Activated naive CD4-positive, alpha-beta T cell treated with anti-CD3 and anti-CD28 coated beads, Interleukin-2, amount 50 U/mL, for 16 hours (primary cell): ENCODE measurements around the gene FAM43B.

ENCODE experiments used
- DNase-seq: peaks from one replicate; pipeline ENCODE4 v3.0.0-alpha.2; 2020

The FAM43B gene

GRCh38 chr1:20552728-20553445 lies 514 bp downstream of the FAM43B start:
- no peak for DNase-seq

DNA sequence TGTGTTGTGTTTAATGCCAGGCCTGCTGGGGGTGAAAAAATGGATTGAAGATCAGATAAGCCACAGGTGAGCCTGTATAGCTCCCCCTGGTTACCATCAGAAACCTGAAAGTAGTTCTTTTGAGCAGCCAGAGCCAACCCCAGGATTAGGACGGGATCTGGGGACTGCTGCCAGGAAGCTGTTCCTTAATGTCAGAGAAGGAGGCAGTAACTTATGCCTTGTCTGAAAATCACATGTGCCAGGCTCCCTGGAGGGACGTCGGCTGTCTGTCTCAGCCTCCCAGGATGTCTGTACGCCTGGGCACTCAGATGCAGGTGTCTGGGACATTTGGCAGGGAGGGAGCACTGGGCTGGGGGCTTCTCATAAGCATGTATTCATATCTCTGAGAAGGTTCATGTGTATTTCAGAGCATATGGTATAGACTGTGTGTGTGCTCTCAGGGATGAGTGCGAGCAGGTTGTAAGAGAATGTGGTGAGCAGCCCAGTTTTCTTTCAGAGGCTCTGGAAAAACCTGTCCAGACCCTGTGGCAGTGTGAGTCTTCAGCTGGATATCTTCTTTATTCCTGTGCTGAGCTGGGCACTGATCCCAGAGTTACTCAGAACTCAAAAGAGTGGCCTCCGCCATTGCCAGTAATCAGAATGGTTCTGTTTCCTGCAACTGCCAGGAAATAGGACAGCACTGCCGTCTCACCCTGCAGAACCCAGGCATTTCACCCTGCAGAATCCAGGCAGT lies 2.8 kb downstream of the FAM43B start:
- DNase-seq, result no peak

GRCh38 chr1:20555758-20556120 lies 3.4 kb downstream of the FAM43B start:
- DNase-seq, result no peak

DNA sequence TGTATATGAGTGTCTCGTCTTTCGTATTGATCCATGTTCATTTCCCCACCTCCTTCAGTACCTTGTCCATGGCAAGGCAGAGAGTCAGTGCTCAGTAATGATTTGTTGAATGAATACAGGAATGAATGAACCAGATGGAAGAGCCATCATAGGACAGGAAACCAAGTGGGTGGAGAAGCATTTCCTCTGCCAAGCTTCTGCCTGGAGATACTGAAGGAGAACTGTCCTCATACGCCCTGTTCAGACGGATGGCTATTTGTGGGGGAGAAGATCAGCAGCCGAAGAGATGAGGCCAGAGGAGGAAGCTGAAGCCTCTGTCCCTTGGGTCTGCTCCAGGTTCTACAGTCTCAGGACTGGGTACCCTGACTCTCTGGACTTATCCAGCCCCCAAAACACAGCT lies 5.8 kb downstream of the FAM43B start:
- DNase-seq, result no peak

DNA sequence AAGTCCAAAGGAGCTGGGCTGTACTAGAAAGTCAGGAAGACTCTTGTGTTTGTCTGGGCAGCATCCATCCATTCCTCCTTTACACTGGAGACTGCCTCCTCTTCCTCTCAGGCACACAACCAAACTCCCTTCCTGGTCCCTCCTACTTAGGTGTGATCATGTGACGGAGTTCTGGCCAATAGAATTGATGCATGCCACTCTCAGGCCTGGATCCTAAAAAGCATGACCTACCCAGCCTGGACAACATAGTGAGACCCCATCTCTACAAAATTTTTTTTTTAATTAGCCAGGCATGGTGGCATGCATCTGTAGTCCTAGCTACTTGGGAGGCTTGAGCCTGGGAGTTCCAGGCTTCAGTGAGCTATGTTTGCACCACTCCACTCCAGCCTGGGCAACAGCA lies 8.6 kb downstream of the FAM43B start:
- DNase-seq, result no peak

- DNase-seq, result no peak
These were observed 12.9 kb downstream of the FAM43B start for GRCh38 chr1:20565234-20565633.

- no peak for DNase-seq
These were observed 17.2 kb downstream of the FAM43B start for GRCh38 chr1:20569523-20570098.

DNA sequence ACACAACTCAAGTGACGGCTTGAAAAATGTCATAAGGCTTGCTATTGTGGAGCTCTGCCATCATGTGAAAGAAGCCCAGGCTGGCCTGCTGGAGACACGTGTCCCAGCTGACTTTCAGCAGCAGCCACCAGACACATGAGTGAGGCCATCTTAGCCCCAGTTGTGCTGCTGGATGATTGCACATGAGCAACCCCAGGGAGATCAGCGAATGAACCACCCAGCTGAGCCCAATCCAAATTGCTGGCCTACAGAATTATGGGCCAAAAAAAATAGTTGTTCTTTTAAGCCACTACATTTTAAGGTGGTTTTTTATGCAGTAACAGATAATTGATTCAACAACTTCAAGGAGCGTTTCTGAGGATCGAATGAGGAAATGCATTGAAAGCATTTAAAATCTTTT lies 19.1 kb downstream of the FAM43B start:
- DNase-seq, result no peak

- no peak for DNase-seq
These were observed 21.6 kb downstream of the FAM43B start for GRCh38 chr1:20573987-20574386.

GRCh38 chr1:20574686-20575540 lies 22.5 kb downstream of the FAM43B start:
- peak; percentile 34 for DNase-seq

GRCh38 chr1:20575541-20576336 lies 23.4 kb downstream of the FAM43B start:
- no peak for DNase-seq

GRCh38 chr1:20578062-20578461 lies 25.7 kb downstream of the FAM43B start:
- no peak for DNase-seq

GRCh38 chr1:20578721-20579395 lies 26.5 kb downstream of the FAM43B start:
- no peak for DNase-seq

DNA sequence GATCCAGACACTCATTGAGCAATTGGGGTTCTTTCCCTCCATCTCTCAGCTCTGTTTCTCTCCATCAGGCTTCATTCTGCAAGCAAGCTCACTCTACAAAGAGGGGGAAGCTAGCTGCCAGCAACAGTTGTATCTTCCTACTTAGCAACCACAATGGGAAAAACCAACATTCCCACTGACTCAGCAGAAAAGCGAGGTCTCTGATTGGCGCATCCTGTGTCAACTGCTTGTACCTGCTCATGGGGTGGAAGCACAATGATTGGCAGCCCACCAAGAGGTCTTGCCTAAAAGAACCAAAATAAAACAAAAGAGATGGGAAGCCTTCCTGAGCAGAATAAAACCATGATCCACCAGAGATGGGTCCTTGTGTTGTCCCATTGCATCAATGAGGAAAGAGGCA lies 32.5 kb downstream of the FAM43B start:
- no peak for DNase-seq

DNA sequence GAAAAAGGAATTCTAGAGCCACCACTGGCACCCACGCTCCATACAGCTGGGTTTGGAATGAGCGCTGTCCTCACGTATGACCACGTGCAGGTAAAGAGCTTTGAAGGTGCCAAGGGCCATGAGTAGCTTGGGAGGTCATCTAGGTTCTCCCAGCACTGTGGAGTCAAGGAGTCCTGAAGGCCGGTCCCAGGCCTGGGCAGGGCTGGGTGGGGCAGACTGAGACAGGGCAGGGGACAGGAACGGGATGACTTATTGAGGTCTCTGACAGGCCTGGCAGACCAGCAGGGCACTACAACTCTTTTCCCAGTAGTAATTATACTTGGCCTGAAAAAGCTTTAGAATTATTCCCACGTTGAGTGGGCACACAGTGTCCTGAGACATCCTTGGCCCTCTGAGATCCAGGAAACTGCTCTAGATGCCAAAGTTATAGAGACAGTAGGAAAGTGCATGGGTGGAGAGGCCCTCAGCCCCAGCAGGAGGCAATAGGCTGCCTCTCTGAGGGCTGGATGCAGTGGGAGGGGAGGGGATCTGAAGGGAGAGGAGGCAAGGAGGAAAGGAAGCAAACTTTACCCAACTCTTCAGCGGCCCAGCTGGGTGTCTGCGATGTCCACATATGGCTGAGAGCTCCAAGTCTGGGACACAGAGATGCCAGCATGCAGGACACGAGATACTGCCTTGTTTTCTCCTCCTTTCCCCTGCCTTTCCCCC lies 34.7 kb downstream of the FAM43B start:
- no peak for DNase-seq

- DNase-seq, result no peak
These were observed 35.3 kb downstream of the FAM43B start for GRCh38 chr1:20587661-20588053.

GRCh38 chr1:20588634-20589225 lies 36.4 kb downstream of the FAM43B start, which contains the start of gene CDA:
TSS of gene CDA (plus strand) at chr1:20589097. CDS start at chr1:20589130, 33 bp downstream.
- DNase-seq, result no peak

- DNase-seq, result no peak
These were observed 37.2 kb downstream of the FAM43B start for GRCh38 chr1:20589331-20590278.

DNA sequence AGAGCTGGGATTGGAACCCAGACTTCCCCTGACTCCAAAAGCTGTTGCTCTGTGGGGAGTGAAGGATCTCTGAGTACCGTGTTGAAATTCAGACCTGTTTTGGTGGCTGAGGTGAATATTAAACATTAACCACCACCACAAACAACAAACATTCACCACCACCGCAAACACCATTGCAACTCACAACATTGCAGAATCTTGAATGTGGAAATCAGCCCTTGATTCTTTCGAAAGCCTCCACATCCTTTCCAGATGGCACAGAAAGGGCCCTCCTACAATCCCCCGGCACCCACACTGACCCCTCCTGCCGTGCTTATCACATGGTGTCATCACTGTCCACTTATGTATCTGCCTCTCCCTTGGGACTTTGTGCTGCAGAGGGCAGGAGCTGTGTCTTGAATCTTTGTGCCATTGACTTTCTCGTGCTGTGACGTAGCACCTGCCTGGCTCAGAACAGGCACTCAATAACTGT lies 38.0 kb downstream of the FAM43B start:
- no peak for DNase-seq
